ENCODE results near the gene MROH9.

DNA sequence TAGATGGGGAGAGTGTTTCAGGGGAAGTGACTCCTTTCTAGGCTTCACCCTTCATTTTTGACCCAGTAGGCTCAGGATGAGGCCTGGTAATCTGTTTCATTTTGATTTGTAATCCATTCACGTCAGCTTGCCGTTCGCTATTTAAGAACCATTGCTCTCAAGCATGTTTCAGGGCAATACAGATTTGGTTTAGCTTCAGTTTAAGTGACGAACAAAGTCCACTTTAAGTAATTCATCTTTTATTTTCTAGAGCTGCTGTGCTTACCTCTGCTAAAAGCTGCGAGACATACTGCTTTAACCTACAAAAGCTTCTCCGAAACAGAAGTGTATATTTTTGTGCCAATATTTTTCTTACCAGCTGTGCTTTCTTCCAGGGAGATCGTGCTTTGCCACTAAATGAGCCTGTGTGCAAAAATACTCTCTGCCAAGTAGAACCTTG, 146.4 kb downstream of the MROH9 start:
- TF ChIP-seq, protein P1, sequence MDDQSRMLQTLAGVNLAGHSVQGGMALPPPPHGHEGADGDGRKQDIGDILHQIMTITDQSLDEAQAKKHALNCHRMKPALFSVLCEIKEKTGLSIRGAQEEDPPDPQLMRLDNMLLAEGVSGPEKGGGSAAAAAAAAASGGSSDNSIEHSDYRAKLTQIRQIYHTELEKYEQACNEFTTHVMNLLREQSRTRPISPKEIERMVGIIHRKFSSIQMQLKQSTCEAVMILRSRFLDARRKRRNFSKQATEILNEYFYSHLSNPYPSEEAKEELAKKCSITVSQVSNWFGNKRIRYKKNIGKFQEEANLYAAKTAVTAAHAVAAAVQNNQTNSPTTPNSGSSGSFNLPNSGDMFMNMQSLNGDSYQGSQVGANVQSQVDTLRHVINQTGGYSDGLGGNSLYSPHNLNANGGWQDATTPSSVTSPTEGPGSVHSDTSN (IDR thresholded peaks at IDR 0.05), result no peak
- no peak for TF ChIP-seq EP300 (IDR thresholded peaks at IDR 0.05; ENCODE audit: borderline replicate concordance in 1 of 2, low read depth in 1 of 2, low read length in 1 of 2)
- TF ChIP-seq RFX5 (IDR thresholded peaks at IDR 0.05; ENCODE audit: low read length), result no peak

Measured in SK-N-SH (cell line).